Central memory CD8-positive, alpha-beta T cell (primary cell): ENCODE measurements around the gene GABBR2.
"Not testable (repeated sequence)": the region's sequence is repeated elsewhere in the genome, so short reads cannot be mapped to it uniquely, and the experiment has no call there.

Source experiments
- ATAC-seq: fragments of 150-1000 bp; cut with Tn5 transposase; replicated peaks from 2 replicates; pipeline ENCODE4 v1.10.0; 2022; ENCODE audit warnings: mild to moderate bottlenecking, moderate FRiP score, moderate number of reproducible peaks; ENCODE audit not compliant: poor library complexity, severe bottlenecking; ENCODE audit errors: extremely low read depth
- DNase-seq, 2 donors: peaks; one replicate each; pipeline ENCODE4 v3.0.0; 2021; ENCODE audit warnings: low spot score in 2 of 2
- H3K27ac Mint-ChIP-seq: one replicate; pipeline ENCODE4 v1.8.0; 2022; ENCODE audit warnings: low read depth, mild to moderate bottlenecking, moderate library complexity, mixed read lengths
- H3K27me3 Mint-ChIP-seq: one replicate; pipeline ENCODE4 v1.8.0; 2022; ENCODE audit warnings: mixed read lengths
- H3K36me3 Mint-ChIP-seq: one replicate; pipeline ENCODE4 v1.8.0; 2022; ENCODE audit warnings: mild to moderate bottlenecking, moderate library complexity, mixed read lengths; ENCODE audit not compliant: insufficient read depth
- H3K4me1 Mint-ChIP-seq: one replicate; pipeline ENCODE4 v1.8.0; 2022; ENCODE audit warnings: mixed read lengths
- H3K4me3 Mint-ChIP-seq: one replicate; pipeline ENCODE4 v1.8.0; 2022; ENCODE audit warnings: mild to moderate bottlenecking, moderate library complexity, mixed read lengths
- H3K9me3 Mint-ChIP-seq: one replicate; pipeline ENCODE4 v1.8.0; 2022; ENCODE audit warnings: mixed read lengths

GABBR2 gene

DNA sequence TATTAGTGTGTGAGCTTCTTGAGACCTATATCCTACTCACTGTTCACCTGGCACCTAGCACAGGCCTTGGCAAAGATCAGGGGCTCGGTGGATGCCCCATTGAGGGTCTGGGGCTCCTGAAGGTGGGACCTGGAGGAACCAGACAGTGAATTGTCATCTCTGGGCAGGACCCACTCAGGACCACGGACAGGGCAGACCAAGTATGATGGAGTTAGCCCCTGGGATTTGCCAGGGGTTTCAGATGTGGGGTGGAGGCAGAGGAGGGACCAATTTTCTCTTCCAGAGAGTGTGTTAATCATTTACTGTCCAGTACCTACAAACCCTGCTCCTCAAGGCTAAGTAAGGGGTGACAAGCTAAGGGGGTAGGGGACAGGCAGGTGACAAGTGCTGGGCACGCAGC, 424.0 kb downstream of the GABBR2 start:
- Mint-ChIP-seq H3K27me3 (peaks cover 39% of the 10 kb centered on the region), H3K36me3 (no peaks in the 10 kb centered on the region), H3K4me3 (no peak overlapping the region), H3K9me3 (no peaks in the 10 kb centered on the region), H3K4me1 (no peaks in the 10 kb centered on the region), H3K27ac (no peak overlapping the region)
- ATAC-seq, result no peak
- DNase-seq, result no peak

DNA sequence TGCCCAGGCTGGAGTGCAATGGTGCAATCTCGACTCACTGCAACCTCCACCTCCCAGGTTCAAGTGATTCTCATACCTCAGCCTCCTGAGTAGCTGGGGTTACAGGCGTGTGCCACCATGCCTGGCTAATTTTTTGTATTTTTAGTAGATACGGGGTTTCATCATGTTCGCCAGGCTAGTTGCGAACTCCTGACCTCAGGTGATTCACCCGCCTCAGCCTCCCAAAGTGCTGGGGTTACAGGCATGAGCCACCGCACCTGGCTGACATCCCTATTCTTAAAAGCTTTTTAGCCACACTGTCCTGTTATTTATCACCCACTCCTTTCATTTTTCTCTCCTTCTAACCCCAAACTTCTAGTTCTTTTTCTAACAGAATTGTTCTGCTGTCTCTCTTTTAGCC, 425.6 kb downstream of the GABBR2 start:
- not testable (repeated sequence) for ATAC-seq

GRCh38 chr9:98281281-98281680, 427.5 kb downstream of the GABBR2 start:
- Mint-ChIP-seq H3K36me3 (no peaks in the 10 kb centered on the region), H3K27ac (no peak overlapping the region), H3K4me1 (no peaks in the 10 kb centered on the region), H3K4me3 (no peak overlapping the region), H3K9me3 (no peaks in the 10 kb centered on the region), H3K27me3 (peaks cover 51% of the 10 kb centered on the region)
- DNase-seq, result no peak
- ATAC-seq, result no peak

More for the DNA sequence above, 425.6 kb downstream of the GABBR2 start:
- not testable (repeated sequence) for DNase-seq, H3K4me3 Mint-ChIP-seq, H3K27ac Mint-ChIP-seq, H3K4me1 Mint-ChIP-seq, H3K36me3 Mint-ChIP-seq, H3K9me3 Mint-ChIP-seq
- H3K27me3 Mint-ChIP-seq, result peaks cover 54% of the 10 kb centered on the region

DNA sequence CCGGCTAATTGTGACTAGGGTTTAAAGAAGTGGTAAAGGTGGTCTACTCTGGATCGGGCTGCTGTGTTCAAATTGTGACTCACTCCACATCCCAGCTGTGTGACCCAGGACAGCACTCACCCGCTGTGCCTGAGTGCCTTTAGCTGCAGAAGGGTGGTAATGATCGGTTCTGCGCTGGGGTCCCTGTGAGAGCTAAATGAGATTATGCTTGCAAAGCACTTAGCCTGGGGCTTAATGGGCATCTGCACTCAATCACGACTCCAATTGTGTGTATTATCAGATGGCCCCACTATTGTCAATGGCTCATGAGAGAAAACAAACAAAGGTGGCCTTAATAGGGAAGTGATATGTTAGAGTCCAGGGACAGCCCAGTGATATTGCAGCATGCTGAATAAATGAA, 428.2 kb downstream of the GABBR2 start:
- DNase-seq (no peak), ATAC-seq (no peak)
- Mint-ChIP-seq H3K4me1 (no peaks in the 10 kb centered on the region), H3K4me3 (no peak overlapping the region), H3K27me3 (peaks cover 54% of the 10 kb centered on the region), H3K36me3 (no peaks in the 10 kb centered on the region), H3K9me3 (no peaks in the 10 kb centered on the region), H3K27ac (no peak overlapping the region)

- ATAC-seq (no peak), DNase-seq (no peak)
- Mint-ChIP-seq H3K36me3 (no peaks in the 10 kb centered on the region), H3K27ac (no peak overlapping the region), H3K9me3 (no peaks in the 10 kb centered on the region), H3K27me3 (peaks cover 56% of the 10 kb centered on the region), H3K4me3 (no peak overlapping the region), H3K4me1 (no peaks in the 10 kb centered on the region)
These were observed 428.6 kb downstream of the GABBR2 start for GRCh38 chr9:98280162-98280561.

DNA sequence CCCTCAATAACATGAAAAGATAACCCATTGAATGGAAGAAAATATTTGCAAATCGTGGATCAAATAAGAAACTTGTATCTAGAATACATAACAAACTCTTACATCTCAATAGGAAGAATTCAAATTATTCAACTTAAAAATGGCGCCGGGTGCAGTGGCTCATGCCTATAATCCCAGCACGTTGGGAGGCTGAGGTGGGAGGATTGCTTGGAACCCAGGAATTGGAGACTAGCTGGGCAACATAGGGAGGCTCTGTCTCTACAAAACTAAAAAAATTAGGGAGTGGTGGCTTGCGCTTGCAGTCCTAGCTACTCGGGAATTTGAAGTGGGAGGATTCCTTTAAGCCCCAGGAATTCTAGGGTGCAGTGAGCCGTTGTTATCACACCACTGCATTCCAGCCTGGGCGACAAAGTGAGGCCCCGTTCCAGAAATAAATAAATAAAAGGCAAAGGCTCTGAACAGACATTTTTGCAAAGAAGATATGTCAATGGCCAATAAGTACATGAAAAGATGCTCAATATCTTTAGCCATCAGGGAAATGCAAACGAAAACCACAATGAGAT, 431.7 kb downstream of the GABBR2 start:
- no peak overlapping the region for H3K4me3 Mint-ChIP-seq
- H3K36me3 Mint-ChIP-seq, result no peaks in the 10 kb centered on the region
- no peaks in the 10 kb centered on the region for H3K9me3 Mint-ChIP-seq

GRCh38 chr9:98275159-98275558, 433.6 kb downstream of the GABBR2 start:
- no peak overlapping the region for H3K27ac Mint-ChIP-seq
- no peak overlapping the region for H3K4me3 Mint-ChIP-seq
- no peaks in the 10 kb centered on the region for H3K9me3 Mint-ChIP-seq
- H3K4me1 Mint-ChIP-seq, result no peaks in the 10 kb centered on the region
- H3K36me3 Mint-ChIP-seq, result no peaks in the 10 kb centered on the region
- no peak for ATAC-seq
- no peak for DNase-seq
- H3K27me3 Mint-ChIP-seq, result peaks cover 74% of the 10 kb centered on the region

More for the DNA sequence above, 431.7 kb downstream of the GABBR2 start:
- ATAC-seq (no peak), DNase-seq (no peak)
- H3K27ac Mint-ChIP-seq, result no peak overlapping the region
- H3K27me3 Mint-ChIP-seq, result peaks cover 74% of the 10 kb centered on the region
- H3K4me1 Mint-ChIP-seq, result no peaks in the 10 kb centered on the region

GRCh38 chr9:98272083-98272482, 436.7 kb downstream of the GABBR2 start:
- Mint-ChIP-seq H3K27ac (no peak overlapping the region), H3K4me3 (no peak overlapping the region), H3K4me1 (no peaks in the 10 kb centered on the region), H3K27me3 (peaks cover 86% of the 10 kb centered on the region), H3K9me3 (no peaks in the 10 kb centered on the region), H3K36me3 (no peaks in the 10 kb centered on the region)
- DNase-seq (no peak), ATAC-seq (no peak)

DNA sequence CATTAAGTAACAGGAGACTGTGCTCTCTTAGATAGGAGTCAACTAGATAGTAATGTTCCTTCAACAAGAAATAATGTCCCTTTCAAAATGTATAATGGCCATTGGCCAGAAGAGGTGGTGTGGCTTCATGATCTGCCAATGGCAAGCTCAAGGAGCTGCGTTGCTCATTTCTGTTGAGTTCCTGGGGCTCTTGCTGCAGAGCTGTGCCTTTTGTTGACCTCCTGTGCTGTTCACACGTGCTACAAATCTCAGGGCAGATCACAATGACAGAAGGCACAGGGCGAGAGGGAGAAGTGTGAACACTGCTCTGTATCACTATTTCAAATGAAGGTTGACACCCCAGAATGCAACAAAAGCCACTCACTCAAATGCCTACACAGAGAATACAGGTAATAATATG, 437.3 kb downstream of the GABBR2 start:
- DNase-seq, result no peak
- Mint-ChIP-seq H3K27me3 (peaks cover 84% of the 10 kb centered on the region), H3K9me3 (no peaks in the 10 kb centered on the region), H3K27ac (no peak overlapping the region), H3K4me3 (no peak overlapping the region), H3K36me3 (no peaks in the 10 kb centered on the region), H3K4me1 (no peaks in the 10 kb centered on the region)
- ATAC-seq, result no peak

- not testable (repeated sequence) for H3K4me3 Mint-ChIP-seq, H3K4me1 Mint-ChIP-seq, DNase-seq, H3K36me3 Mint-ChIP-seq, H3K9me3 Mint-ChIP-seq, ATAC-seq, H3K27ac Mint-ChIP-seq
- peaks cover 78% of the 10 kb centered on the region for H3K27me3 Mint-ChIP-seq
These were observed 438.5 kb downstream of the GABBR2 start for GRCh38 chr9:98270284-98270683.

DNA sequence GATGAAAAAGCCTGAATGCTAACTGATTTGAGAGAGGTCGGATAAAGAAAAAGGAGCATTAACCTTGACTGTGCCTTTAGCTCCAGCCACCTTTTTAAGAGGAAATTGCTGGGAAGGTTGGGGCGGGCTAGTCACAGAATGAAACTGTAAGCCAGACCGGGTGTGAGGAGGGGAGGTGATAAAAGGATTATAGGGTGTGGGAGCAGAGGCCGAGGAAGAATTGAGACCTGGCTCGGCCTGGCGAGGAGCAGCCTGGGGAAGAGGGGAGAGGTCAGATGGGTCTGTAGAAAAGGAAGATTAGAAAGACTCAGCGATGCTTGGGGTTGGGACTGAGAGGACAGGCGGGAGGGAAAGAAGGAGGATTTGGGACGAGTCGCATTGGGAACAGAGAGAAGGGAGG, 439.1 kb downstream of the GABBR2 start:
- not testable (repeated sequence) for H3K36me3 Mint-ChIP-seq, H3K27ac Mint-ChIP-seq, DNase-seq, H3K4me1 Mint-ChIP-seq, ATAC-seq, H3K9me3 Mint-ChIP-seq, H3K4me3 Mint-ChIP-seq
- H3K27me3 Mint-ChIP-seq, result peaks cover 72% of the 10 kb centered on the region

GRCh38 chr9:98267556-98267955, 441.2 kb downstream of the GABBR2 start:
- H3K27ac Mint-ChIP-seq, H3K4me1 Mint-ChIP-seq, DNase-seq, H3K4me3 Mint-ChIP-seq, ATAC-seq, H3K36me3 Mint-ChIP-seq, H3K9me3 Mint-ChIP-seq: not testable (repeated sequence)
- peaks cover 53% of the 10 kb centered on the region for H3K27me3 Mint-ChIP-seq

DNA sequence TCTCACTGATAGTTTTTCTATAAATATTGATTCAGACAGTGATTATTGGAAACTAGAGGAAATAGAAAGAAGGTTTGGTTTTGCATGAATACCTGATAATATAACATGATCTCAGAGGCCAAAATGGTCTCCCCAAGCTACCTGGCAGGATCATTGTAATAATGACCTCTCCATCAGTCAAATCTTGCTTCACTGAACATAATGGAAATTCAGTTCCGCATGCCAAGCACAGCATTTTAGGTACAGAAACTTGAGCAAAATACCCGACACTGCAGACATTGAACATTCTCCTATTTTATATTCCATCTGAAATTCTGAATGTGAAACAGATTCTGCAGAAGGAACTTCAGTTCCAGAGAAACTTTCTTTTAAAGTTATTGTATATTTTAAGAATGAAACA, 444.2 kb downstream of the GABBR2 start:
- Mint-ChIP-seq H3K27me3 (peaks cover 27% of the 10 kb centered on the region), H3K4me3 (no peak overlapping the region), H3K27ac (no peak overlapping the region), H3K36me3 (no peaks in the 10 kb centered on the region), H3K9me3 (no peaks in the 10 kb centered on the region), H3K4me1 (no peaks in the 10 kb centered on the region)
- DNase-seq (no peak), ATAC-seq (no peak)
